GM19467 (cell line): ENCODE results near the gene KIF18B.

Experiments
- ATAC-seq: cut with Tn5 transposase; IDR thresholded peaks from one replicate; pipeline ENCODE4 v1.9.1; 2021; ENCODE audit warnings: mild to moderate bottlenecking, moderate library complexity; ENCODE audit not compliant: unreplicated experiment

KIF18B gene

DNA sequence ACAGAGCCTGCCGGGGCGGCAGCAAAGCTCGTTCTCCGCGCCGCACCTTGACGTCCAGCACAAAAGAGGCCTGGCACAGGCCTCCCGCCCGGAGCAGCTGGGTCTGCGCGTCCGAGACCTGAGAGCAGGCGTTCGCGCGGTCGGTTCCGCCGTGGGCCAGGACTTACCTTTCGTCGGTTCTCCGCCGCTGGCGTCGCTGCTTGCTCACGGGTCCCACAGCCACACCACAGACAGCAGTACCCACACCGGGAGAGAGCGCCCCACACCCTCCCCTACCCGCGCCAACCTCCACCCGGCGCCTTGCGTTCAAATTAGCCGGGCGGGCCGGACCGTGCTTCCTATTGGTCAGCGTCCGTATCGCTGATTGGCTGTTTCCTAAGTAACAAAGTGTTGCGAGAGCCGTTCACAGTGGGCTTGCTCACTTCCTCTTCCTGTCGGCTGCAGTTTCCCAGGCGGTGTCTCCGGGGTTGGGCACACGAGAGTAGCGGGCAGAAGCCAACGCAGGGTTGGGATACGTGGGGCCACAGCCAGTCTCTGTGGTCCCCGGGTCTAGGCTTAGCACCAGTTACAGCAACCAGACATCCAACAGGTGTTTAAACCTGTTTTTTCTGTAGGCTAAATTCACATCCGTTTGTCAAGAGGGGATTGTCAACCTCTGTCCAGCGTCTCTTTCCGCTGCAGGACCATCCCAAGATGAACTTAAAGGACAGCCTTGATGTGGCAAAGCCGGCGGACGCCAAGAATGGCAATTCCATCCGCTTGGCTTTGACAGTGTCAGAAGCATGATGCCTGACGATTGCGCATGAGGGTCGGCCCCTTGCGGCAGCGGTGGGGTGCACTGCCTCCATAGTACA lies at the start of gene KIF18B:
Gene KIF18B, minus strand, starts transcription at position 313 of the 854 bp plus-strand sequence. CDS start 11,429 bp downstream, outside the sequence.
- ATAC-seq = peak; percentile 85

DNA sequence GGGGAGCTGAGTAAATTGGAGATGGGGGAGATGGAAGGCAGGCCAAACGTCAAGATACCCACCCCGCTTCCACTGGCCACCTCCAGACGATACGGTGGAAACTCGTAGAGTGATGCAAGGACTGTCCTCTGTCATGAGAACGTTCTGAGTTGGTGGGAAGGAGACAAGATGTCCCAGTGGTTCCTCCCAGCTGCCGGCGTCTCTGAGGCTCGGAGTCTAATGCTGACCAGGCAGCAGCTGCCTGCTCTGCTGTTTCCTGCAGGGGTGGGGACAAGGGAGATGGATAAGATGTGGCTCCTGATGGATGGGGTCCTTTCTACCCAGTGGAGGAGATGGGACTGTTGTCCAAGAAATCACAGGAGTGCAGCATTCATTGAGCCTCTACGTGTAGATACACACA lies 48.7 kb upstream of the KIF18B start:
- ATAC-seq = no peak

GRCh38 chr17:44995436-44996001 lies 47.9 kb upstream of the KIF18B start:
- no peak for ATAC-seq

DNA sequence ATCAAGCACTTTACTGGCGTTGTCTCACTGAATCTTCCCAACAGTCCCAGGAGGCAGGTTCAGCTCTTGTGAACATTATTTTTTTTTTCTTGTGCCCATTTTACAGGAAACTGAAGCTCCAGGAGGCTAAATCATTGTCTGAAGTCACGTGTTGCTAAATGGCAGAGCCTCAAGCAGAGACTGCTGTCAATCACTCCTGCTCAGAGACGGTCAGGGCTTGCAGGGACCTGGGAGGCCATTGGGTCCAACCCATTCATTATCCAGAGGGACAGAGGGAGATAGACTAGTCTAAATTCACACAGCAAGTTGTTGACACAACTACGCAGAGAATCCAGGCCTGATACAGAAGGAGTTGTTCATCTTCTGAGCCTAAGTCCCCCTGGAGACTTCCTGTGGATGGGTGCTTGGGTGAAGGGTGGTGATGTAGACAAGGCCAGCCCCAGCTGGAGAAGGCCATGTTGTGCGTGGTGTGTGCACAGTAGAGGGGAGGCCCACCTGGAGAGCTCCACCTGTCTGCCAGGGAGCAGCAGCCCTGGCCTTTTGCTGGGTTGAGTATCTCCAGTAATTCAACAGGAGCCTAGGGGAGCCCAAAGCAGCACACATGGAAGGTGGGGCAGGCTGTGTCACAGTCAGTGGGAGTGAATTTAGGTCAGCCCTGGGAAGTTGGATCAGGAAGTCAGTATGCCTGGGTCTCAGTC lies 44.8 kb upstream of the KIF18B start:
- ATAC-seq = no peak

DNA sequence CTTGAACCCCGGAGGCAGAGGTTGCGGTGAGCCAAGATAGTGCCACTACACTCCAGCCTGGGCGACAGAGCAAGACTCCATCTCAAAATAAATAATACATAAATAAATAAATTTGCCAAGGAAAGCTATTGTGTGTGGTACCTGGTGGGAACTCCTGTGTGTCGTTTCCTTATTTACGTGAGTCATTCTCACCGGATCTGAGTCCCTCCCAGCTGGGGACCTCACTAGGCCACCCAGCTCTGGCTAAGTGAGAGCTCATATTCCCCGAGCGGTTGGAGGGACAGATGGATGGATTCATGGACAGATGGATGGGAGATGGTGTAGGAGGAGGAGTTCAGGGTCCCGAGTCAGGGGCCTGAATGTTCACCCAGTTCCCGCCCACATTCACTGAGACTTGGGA lies 43.4 kb upstream of the KIF18B start:
- no peak for ATAC-seq

GRCh38 chr17:44989552-44990138 lies 42.1 kb upstream of the KIF18B start:
- no peak for ATAC-seq

- ATAC-seq = no peak
These were observed 40.7 kb upstream of the KIF18B start for GRCh38 chr17:44988044-44988942.

DNA sequence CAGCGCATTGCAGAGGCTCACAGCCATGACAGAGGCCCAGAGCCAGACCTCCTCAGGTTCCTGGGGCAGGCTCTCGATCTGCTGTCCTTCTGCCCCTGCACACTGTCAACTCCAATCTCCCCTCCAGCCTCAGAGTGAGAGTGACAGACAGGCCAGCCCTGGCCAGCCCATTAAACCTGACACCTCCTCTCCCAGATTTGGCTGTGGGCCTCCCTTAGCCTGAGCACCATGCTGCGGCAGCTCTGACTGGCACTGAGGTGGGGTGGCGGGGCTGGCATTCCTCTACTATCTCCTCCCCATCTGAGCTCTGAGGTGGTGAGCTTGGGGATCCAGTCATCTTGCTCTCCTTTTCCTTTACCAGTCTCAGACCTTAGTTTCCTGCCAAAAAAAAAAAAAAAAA lies 36.0 kb upstream of the KIF18B start:
- no peak for ATAC-seq

- ATAC-seq = no peak
These were observed 34.6 kb upstream of the KIF18B start for GRCh38 chr17:44982113-44982702.

- no peak for ATAC-seq
These were observed 33.8 kb upstream of the KIF18B start for GRCh38 chr17:44981221-44981968.

GRCh38 chr17:44979426-44979995 lies 31.9 kb upstream of the KIF18B start:
- no peak for ATAC-seq

DNA sequence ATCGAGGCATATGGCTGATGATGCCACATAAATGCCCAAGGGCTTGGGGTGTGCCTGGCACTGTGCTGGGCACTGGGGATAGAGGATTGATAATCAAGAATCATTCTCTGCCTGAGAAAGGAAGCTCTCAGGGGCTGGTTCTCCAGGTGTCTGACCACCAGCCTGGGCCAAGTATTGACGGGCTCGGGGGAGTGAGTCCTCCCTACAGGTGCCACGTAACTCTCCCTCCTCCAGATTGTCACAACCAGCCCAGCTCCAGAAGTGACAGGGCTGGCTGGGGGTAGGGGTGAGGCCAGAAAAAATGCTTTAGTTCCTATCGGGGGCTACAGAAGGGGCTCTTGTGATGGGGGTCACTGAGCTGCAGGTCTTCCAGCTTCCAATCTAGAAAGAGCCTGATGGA lies 31.2 kb upstream of the KIF18B start:
- ATAC-seq = no peak

- ATAC-seq = no peak
These were observed 30.4 kb upstream of the KIF18B start for GRCh38 chr17:44977814-44978550.

GRCh38 chr17:44977065-44977464 lies 29.5 kb upstream of the KIF18B start:
- no peak for ATAC-seq

GRCh38 chr17:44976206-44976605 lies 28.6 kb upstream of the KIF18B start:
- no peak for ATAC-seq

DNA sequence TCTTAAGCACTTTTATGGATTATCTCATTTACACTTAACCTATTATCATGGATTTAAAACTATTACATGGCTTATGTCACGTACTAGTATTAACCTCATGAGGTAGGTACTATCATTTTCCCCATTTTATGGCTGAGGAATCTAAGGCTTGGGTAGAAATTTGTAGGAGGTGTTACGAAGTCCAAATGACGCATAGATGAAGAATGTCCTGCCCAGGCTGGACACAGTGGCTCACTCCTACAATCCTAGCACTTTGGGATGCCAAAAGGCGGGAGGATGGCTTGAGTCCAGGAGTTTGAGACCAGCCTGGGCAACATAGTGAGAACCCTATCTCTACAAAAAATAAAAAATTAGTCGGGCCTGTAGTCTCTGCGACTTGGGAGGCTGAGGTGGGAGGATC lies 25.4 kb upstream of the KIF18B start:
- no peak for ATAC-seq

GRCh38 chr17:44971776-44972483 lies 24.4 kb upstream of the KIF18B start:
- ATAC-seq = no peak
